Measurements from ENCODE around the gene RASSF5. TPM values are rescaled to one million over a fixed set of nuclear protein-coding genes. Genes with fewer than 3 reads are reported as not detected.

The RASSF5 gene
- total and polyA plus RNA-seq, 2 of the 13 experiments (the other 11 are each of a cell fraction or from before 2014, with no cell fraction given), result 0.18 to 0.40 TPM

DNA sequence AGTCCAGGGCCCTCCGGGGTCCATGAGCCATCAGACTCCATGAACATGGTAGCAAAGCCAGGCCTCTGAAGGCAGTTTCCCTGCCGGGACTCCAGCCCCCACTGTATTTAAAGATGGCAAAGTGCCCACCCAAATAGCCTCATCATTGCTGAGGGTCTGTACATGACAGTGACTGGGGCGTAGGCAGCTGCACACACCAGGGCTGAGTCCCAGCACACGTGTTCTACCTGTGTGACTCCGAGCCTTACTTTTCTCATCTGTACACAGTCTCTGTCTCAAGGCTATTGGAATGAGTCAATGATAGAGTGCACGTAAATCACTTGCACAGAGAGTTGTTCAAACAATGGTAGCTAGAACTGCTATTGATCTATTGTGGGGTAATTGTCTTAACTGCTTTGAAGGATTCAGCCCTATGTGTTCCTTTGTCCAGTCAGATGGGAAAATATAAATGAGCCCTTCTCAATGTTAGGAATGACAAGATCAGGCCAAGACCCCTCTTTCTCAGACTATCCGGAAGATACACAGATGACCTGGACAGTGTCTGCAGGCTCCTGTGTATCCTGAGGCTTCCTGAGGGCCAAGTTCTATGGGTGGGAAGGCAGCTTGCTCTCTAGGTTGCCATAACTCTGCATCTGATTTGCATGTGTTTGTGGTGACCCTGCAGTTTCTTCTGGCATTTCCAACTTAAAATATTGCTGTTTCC is 48.9 kb downstream of the RASSF5 start (continued):
- TF ChIP-seq, protein P1, sequence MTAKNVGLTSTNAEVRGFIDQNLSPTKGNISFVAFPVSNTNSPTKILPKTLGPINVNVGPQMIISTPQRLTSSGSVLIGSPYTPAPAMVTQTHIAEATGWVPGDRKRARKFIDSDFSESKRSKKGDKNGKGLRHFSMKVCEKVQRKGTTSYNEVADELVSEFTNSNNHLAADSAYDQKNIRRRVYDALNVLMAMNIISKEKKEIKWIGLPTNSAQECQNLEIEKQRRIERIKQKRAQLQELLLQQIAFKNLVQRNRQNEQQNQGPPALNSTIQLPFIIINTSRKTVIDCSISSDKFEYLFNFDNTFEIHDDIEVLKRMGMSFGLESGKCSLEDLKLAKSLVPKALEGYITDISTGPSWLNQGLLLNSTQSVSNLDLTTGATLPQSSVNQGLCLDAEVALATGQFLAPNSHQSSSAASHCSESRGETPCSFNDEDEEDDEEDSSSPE (CRISPR knock-in tag; IDR thresholded peaks at IDR 0.05), result no peak
- TF ChIP-seq ZBTB7B (CRISPR knock-in tag; IDR thresholded peaks at IDR 0.05) (no peak), TARDBP (CRISPR knock-in tag; IDR thresholded peaks at IDR 0.05) (peak; percentile 36; the same call in 1 of the 2 replicates), ZMYM4 (CRISPR knock-in tag; IDR thresholded peaks at IDR 0.05) (no peak), MED8 (CRISPR knock-in tag; IDR thresholded peaks at IDR 0.05; ENCODE audit: insufficient replicate concordance) (no peak), ZNF816 (CRISPR knock-in tag; IDR thresholded peaks at IDR 0.05; ENCODE audit: borderline replicate concordance) (no peak), ZSCAN21 (CRISPR knock-in tag; IDR thresholded peaks at IDR 0.05; ENCODE audit: borderline replicate concordance) (no peak), BHLHE40 (IDR thresholded peaks at IDR 0.05; ENCODE audit: low read length) (peak; percentile 44; the same call in 1 of the 2 replicates), HNF4A (CRISPR knock-in tag; IDR thresholded peaks at IDR 0.05) (no peak), HCFC1 (IDR thresholded peaks at IDR 0.05; ENCODE audit: low read depth, low read length) (no peak), MTF1 (CRISPR knock-in tag; IDR thresholded peaks at IDR 0.05) (no peak), CBX1 (IDR thresholded peaks at IDR 0.05; ENCODE audit: low read depth) (no peak), ZNF431 (CRISPR knock-in tag; IDR thresholded peaks at IDR 0.05; ENCODE audit: borderline replicate concordance, low read depth) (no peak)
- TF ChIP-seq, protein P2, sequence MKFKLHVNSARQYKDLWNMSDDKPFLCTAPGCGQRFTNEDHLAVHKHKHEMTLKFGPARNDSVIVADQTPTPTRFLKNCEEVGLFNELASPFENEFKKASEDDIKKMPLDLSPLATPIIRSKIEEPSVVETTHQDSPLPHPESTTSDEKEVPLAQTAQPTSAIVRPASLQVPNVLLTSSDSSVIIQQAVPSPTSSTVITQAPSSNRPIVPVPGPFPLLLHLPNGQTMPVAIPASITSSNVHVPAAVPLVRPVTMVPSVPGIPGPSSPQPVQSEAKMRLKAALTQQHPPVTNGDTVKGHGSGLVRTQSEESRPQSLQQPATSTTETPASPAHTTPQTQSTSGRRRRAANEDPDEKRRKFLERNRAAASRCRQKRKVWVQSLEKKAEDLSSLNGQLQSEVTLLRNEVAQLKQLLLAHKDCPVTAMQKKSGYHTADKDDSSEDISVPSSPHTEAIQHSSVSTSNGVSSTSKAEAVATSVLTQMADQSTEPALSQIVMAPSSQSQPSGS (CRISPR knock-in tag; IDR thresholded peaks at IDR 0.05), result no peak
- TF ChIP-seq, protein P3, sequence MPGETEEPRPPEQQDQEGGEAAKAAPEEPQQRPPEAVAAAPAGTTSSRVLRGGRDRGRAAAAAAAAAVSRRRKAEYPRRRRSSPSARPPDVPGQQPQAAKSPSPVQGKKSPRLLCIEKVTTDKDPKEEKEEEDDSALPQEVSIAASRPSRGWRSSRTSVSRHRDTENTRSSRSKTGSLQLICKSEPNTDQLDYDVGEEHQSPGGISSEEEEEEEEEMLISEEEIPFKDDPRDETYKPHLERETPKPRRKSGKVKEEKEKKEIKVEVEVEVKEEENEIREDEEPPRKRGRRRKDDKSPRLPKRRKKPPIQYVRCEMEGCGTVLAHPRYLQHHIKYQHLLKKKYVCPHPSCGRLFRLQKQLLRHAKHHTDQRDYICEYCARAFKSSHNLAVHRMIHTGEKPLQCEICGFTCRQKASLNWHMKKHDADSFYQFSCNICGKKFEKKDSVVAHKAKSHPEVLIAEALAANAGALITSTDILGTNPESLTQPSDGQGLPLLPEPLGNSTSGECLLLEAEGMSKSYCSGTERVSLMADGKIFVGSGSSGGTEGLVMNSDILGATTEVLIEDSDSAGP (CRISPR knock-in tag; IDR thresholded peaks at IDR 0.05; ENCODE audit: borderline replicate concordance), result no peak
- TF ChIP-seq, protein P4, sequence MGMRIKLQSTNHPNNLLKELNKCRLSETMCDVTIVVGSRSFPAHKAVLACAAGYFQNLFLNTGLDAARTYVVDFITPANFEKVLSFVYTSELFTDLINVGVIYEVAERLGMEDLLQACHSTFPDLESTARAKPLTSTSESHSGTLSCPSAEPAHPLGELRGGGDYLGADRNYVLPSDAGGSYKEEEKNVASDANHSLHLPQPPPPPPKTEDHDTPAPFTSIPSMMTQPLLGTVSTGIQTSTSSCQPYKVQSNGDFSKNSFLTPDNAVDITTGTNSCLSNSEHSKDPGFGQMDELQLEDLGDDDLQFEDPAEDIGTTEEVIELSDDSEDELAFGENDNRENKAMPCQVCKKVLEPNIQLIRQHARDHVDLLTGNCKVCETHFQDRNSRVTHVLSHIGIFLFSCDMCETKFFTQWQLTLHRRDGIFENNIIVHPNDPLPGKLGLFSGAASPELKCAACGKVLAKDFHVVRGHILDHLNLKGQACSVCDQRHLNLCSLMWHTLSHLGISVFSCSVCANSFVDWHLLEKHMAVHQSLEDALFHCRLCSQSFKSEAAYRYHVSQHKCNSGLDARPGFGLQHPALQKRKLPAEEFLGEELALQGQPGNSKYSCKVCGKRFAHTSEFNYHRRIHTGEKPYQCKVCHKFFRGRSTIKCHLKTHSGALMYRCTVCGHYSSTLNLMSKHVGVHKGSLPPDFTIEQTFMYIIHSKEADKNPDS (CRISPR knock-in tag; IDR thresholded peaks at IDR 0.05), result no peak
- TF ChIP-seq, protein P5, sequence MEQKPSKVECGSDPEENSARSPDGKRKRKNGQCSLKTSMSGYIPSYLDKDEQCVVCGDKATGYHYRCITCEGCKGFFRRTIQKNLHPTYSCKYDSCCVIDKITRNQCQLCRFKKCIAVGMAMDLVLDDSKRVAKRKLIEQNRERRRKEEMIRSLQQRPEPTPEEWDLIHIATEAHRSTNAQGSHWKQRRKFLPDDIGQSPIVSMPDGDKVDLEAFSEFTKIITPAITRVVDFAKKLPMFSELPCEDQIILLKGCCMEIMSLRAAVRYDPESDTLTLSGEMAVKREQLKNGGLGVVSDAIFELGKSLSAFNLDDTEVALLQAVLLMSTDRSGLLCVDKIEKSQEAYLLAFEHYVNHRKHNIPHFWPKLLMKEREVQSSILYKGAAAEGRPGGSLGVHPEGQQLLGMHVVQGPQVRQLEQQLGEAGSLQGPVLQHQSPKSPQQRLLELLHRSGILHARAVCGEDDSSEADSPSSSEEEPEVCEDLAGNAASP (CRISPR knock-in tag; IDR thresholded peaks at IDR 0.05; ENCODE audit: borderline replicate concordance), result peak; percentile 45; the same call in 1 of the 2 replicates
- TF ChIP-seq, protein P6, sequence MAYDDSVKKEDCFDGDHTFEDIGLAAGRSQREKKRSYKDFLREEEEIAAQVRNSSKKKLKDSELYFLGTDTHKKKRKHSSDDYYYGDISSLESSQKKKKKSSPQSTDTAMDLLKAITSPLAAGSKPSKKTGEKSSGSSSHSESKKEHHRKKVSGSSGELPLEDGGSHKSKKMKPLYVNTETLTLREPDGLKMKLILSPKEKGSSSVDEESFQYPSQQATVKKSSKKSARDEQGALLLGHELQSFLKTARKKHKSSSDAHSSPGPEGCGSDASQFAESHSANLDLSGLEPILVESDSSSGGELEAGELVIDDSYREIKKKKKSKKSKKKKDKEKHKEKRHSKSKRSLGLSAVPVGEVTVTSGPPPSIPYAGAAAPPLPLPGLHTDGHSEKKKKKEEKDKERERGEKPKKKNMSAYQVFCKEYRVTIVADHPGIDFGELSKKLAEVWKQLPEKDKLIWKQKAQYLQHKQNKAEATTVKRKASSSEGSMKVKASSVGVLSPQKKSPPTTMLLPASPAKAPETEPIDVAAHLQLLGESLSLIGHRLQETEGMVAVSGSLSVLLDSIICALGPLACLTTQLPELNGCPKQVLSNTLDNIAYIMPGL (CRISPR knock-in tag; IDR thresholded peaks at IDR 0.05; ENCODE audit: borderline replicate concordance in 1 of 2, low read depth in 1 of 2), result 0 out of 4 replicates have a peak, but pooled peaks of 1 of the 2 experiments have one; percentile 39
